Keratinocyte (primary cell): ENCODE measurements around the gene PLEKHG4.

Experiments used
- EZH2 ChIP-seq: IDR thresholded peaks from one replicate; pipeline ENCODE4 v1.6.1; 2012; ENCODE audit warnings: inconsistent platforms, mild to moderate bottlenecking, low read length, moderate library complexity
- TF ChIP-seq, protein P1 (sequence below), 3 experiments: IDR thresholded peaks in 1 of 3; conservative IDR thresholded peaks in 1 of 3; optimal IDR thresholded peaks in 1 of 3; 2 replicates in 2 of 3; 3 replicates in 1 of 3; pipeline versions ENCODE3 to v1.5.1; 2011; ENCODE audit warnings: low read length in 3 of 3, mild to moderate bottlenecking in 3 of 3, moderate library complexity in 2 of 3, control low read depth in 1 of 3, inconsistent platforms in 1 of 3; ENCODE audit not compliant: insufficient read depth in 2 of 3; ENCODE audit errors: extremely low read depth in 1 of 3

GRCh38 chr16:67241008-67241900 is 38.1 kb upstream of the PLEKHG4 start:
- TF ChIP-seq, protein P1, sequence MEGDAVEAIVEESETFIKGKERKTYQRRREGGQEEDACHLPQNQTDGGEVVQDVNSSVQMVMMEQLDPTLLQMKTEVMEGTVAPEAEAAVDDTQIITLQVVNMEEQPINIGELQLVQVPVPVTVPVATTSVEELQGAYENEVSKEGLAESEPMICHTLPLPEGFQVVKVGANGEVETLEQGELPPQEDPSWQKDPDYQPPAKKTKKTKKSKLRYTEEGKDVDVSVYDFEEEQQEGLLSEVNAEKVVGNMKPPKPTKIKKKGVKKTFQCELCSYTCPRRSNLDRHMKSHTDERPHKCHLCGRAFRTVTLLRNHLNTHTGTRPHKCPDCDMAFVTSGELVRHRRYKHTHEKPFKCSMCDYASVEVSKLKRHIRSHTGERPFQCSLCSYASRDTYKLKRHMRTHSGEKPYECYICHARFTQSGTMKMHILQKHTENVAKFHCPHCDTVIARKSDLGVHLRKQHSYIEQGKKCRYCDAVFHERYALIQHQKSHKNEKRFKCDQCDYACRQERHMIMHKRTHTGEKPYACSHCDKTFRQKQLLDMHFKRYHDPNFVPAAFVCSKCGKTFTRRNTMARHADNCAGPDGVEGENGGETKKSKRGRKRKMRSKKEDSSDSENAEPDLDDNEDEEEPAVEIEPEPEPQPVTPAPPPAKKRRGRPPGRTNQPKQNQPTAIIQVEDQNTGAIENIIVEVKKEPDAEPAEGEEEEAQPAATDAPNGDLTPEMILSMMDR (optimal IDR thresholded peaks at IDR 0.05 in 1 of 3, IDR thresholded peaks at IDR 0.05 in 1 of 3, conservative IDR thresholded peaks at IDR 0.05 in 1 of 3; ENCODE audit: extremely low read depth in 1 of 3, insufficient read depth in 2 of 3, low read length in 3 of 3), result no peak
- no peak for TF ChIP-seq EZH2
